Measurements from ENCODE around the gene LATS2. TPM values are rescaled to one million over a fixed set of nuclear protein-coding genes. Genes with fewer than 3 reads are reported as not detected.

Gene LATS2
- total and polyA plus RNA-seq, 2 of the 8 experiments (the other 6 are each of a cell fraction or from before 2014, with no cell fraction given) = 8.3 to 26.2 TPM

- Histone ChIP-seq H3K27ac (ENCODE audit: low read depth, low read length) (no peak overlapping the region), H3K79me2 (ENCODE audit: control insufficient read depth in 1 of 2, insufficient read depth in 2 of 2, low read length in 2 of 2) (peaks cover 10 to 97% of the 10 kb centered on the region in 2 experiments; a peak in 3 of 4 replicates)
These were observed 17.5 kb downstream of the LATS2 start for GRCh38 chr13:21043898-21044297.

More at GRCh38 chr13:21043898-21044297, 17.5 kb downstream of the LATS2 start:
- ChIA-PET POLR2A (ENCODE audit: partially characterized antibody) (interaction anchor here (1.1 to 2.6 kb wide), 4 partner anchors 12 to 31 kb away, joined by 3 to 14 read pairs (median 6); partner anchors contain the start of gene LATS2), CTCF (ENCODE audit: partially characterized antibody) (interaction anchor here (1.5 to 1.6 kb wide), 3 partner anchors 9 to 21 kb away, joined by 4 to 7 read pairs (median 6); no protein-coding TSS in a partner anchor)
- Histone ChIP-seq H3K4me1 (replicated peaks in 1 of 4; ENCODE audit: control insufficient read depth in 3 of 4, insufficient read depth in 4 of 4, low read length in 3 of 4) (peaks cover 0 to 5% (median 3%) of the 10 kb centered on the region in 4 experiments; a peak in 4 of 7 replicates), H2BK20ac (ENCODE audit: low read length) (no peak overlapping the region), H2AK5ac (ENCODE audit: low read depth, low read length) (no peak overlapping the region), H3K9ac (replicated peaks in 1 of 4; ENCODE audit: extremely low read depth in 1 of 4, low read depth in 3 of 4, low read length in 3 of 4) (no peak overlapping the region), H3K23ac (ENCODE audit: insufficient read length) (no peak overlapping the region), H2BK12ac (ENCODE audit: low read depth, low read length) (no peak overlapping the region), H2BK5ac (ENCODE audit: low read depth, low read length) (no peak overlapping the region), H3K4ac (replicated peaks; ENCODE audit: insufficient read length, low read depth, low read length) (no peak overlapping the region), H4K5ac (ENCODE audit: insufficient read length, low read depth, low read length) (no peak overlapping the region), H3K56ac (replicated peaks; ENCODE audit: insufficient read length, low read depth, low read length) (no peak overlapping the region), H2BK15ac (ENCODE audit: low read length) (no peak overlapping the region), H3K14ac (ENCODE audit: insufficient read length) (no peak overlapping the region), H3K36me3 (ENCODE audit: control insufficient read depth in 2 of 4, insufficient read depth in 4 of 4, low read length in 3 of 4) (peaks cover 3 to 49% (median 9%) of the 10 kb centered on the region in 4 experiments; a peak in 7 of 8 replicates), H3K4me3 (ENCODE audit: extremely low read depth in 1 of 4, insufficient read depth in 2 of 4, low read depth in 3 of 4, low read length in 4 of 4) (no peak overlapping the region), H4K8ac (ENCODE audit: extremely low read depth, insufficient read depth, low read length) (no peak overlapping the region), H3K18ac (ENCODE audit: extremely low read depth, low read length) (no peak overlapping the region), H3K79me1 (ENCODE audit: low read depth, low read length) (peaks cover 9% of the 10 kb centered on the region), H3K4me2 (ENCODE audit: insufficient read depth in 1 of 2, low read depth in 2 of 2, low read length in 2 of 2) (no peak overlapping the region), H3K27me3 (replicated peaks in 1 of 4; ENCODE audit: control insufficient read depth in 3 of 4, extremely low read depth in 1 of 4, insufficient read depth in 3 of 4, low read length in 3 of 4) (no peaks in the 10 kb centered on the region), H2AFZ (ENCODE audit: low read length) (no peak overlapping the region), H3K23me2 (ENCODE audit: low read depth, low read length) (no peaks in the 10 kb centered on the region), H2BK120ac (replicated peaks; ENCODE audit: low read depth, low read length) (no peak overlapping the region), H4K20me1 (replicated peaks in 1 of 2; ENCODE audit: control insufficient read depth in 1 of 2, insufficient read depth in 2 of 2, low read length in 2 of 2) (peaks cover 0 to 20% of the 10 kb centered on the region in 2 experiments), H3K9me3 (ENCODE audit: insufficient read depth in 2 of 2, low read depth in 1 of 2, low read length in 1 of 2) (no peaks in the 10 kb centered on the region), H4K91ac (replicated peaks; ENCODE audit: insufficient read length, low read length) (no peak overlapping the region)
- no peak for FAIRE-seq
- whole genome bisulfite sequencing, 2 experiments (ENCODE audit: extremely low coverage in 1 of 2, insufficient coverage in 1 of 2, insufficient read length in 1 of 2, insufficient replicate concordance in 2 of 2, low coverage in 1 of 2, low lambda C conversion rate in 2 of 2, missing lambda C conversion rate in 1 of 2) = 78% methylated on average over 2 of the region's 2 CpGs; no CpG with 5 or more reads in 1 of the 2 experiments
- DNase-seq (ENCODE audit: low read depth in 1 of 2, low spot score in 2 of 2) = no peak
- TF ChIP-seq SRF (IDR thresholded peaks at IDR 0.05; ENCODE audit: low read depth, low read length) (no peak), RAD21 (IDR thresholded peaks at IDR 0.05 in 1 of 2, conservative IDR thresholded peaks at IDR 0.05 in 1 of 2; ENCODE audit: low read depth in 2 of 2, low read length in 2 of 2) (no peak), USF2 (IDR thresholded peaks at IDR 0.05; ENCODE audit: low read length) (no peak), RNF2 (IDR thresholded peaks at IDR 0.05; ENCODE audit: borderline replicate concordance, low read depth, low read length, missing control alignments, poor library complexity, severe bottlenecking) (no peak), SP1 (IDR thresholded peaks at IDR 0.05; ENCODE audit: low read depth, low read length) (no peak)
